GM23338 (cell line): ENCODE data around the gene PAPPA.

Source experiments
- CREB1 ChIP-seq: fragments of 250-450 bp; sonication (Bioruptor Pico); IDR thresholded peaks from 2 replicates; pipeline ENCODE4 v1.5.0; 2020; ENCODE audit warnings: low read depth, mild to moderate bottlenecking, moderate library complexity
- ETS1 ChIP-seq: IDR thresholded peaks from 2 replicates; pipeline ENCODE4 v1.6.1; 2016; ENCODE audit warnings: antibody characterized with exemption
- EZH2 ChIP-seq: fragments of 200-600 bp; sonication (generic); IDR thresholded peaks from one replicate; pipeline ENCODE4 v1.8.0; 2017; ENCODE audit warnings: antibody characterized with exemption, mild to moderate bottlenecking, low read depth; ENCODE audit not compliant: unreplicated experiment
- EZH2phosphoT487 ChIP-seq: fragments of 200-600 bp; sonication (generic); IDR thresholded peaks from one replicate; pipeline ENCODE4 v1.8.1; 2018; ENCODE audit warnings: antibody characterized with exemption; ENCODE audit not compliant: unreplicated experiment
- JUNB ChIP-seq: IDR thresholded peaks from one replicate; pipeline ENCODE4 v1.6.1; 2016; ENCODE audit warnings: antibody characterized with exemption; ENCODE audit not compliant: unreplicated experiment
- NANOG ChIP-seq: IDR thresholded peaks from 2 replicates; pipeline ENCODE4 v1.6.1; 2016; ENCODE audit warnings: antibody characterized with exemption, borderline replicate concordance
- POLR2AphosphoS5 ChIP-seq: IDR thresholded peaks from 2 replicates; pipeline ENCODE4 v1.6.1; 2016; ENCODE audit warnings: antibody characterized with exemption, low read depth
- STAT1 ChIP-seq: IDR thresholded peaks from one replicate; pipeline ENCODE4 v1.6.1; 2016; ENCODE audit warnings: antibody characterized with exemption; ENCODE audit not compliant: unreplicated experiment
- ZNF114 ChIP-seq: fragments of 250-450 bp; sonication (Bioruptor Pico); IDR thresholded peaks from 2 replicates; pipeline ENCODE4 v1.5.0; 2020; ENCODE audit warnings: mild to moderate bottlenecking, moderate library complexity
- ZNF331 ChIP-seq: fragments of 250-450 bp; sonication (Bioruptor Pico); IDR thresholded peaks from 2 replicates; pipeline ENCODE4 v1.5.0; 2020; ENCODE audit warnings: low read depth, mild to moderate bottlenecking, moderate library complexity
- TF ChIP-seq, protein P1 (sequence below): IDR thresholded peaks from one replicate; pipeline ENCODE4 v1.6.1; 2018; ENCODE audit warnings: antibody characterized with exemption; ENCODE audit not compliant: unreplicated experiment
- TF ChIP-seq, protein P2 (sequence below), 2 experiments: fragments of 200-600 bp in 1 of 2; sonication (generic) in 1 of 2; conservative IDR thresholded peaks; 2 replicates each; pipeline versions ENCODE4 v1.5.1 to v1.6.1; 2016 to 2017; ENCODE audit warnings: antibody characterized with exemption in 2 of 2, low read depth in 2 of 2, mild to moderate bottlenecking in 2 of 2, moderate library complexity in 1 of 2

GRCh38 chr9:116362493-116362892, 208.9 kb downstream of the PAPPA start:
- TF ChIP-seq, protein P1, sequence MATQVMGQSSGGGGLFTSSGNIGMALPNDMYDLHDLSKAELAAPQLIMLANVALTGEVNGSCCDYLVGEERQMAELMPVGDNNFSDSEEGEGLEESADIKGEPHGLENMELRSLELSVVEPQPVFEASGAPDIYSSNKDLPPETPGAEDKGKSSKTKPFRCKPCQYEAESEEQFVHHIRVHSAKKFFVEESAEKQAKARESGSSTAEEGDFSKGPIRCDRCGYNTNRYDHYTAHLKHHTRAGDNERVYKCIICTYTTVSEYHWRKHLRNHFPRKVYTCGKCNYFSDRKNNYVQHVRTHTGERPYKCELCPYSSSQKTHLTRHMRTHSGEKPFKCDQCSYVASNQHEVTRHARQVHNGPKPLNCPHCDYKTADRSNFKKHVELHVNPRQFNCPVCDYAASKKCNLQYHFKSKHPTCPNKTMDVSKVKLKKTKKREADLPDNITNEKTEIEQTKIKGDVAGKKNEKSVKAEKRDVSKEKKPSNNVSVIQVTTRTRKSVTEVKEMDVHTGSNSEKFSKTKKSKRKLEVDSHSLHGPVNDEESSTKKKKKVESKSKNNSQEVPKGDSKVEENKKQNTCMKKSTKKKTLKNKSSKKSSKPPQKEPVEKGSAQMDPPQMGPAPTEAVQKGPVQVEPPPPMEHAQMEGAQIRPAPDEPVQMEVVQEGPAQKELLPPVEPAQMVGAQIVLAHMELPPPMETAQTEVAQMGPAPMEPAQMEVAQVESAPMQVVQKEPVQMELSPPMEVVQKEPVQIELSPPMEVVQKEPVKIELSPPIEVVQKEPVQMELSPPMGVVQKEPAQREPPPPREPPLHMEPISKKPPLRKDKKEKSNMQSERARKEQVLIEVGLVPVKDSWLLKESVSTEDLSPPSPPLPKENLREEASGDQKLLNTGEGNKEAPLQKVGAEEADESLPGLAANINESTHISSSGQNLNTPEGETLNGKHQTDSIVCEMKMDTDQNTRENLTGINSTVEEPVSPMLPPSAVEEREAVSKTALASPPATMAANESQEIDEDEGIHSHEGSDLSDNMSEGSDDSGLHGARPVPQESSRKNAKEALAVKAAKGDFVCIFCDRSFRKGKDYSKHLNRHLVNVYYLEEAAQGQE = no peak
- TF ChIP-seq EZH2 (no peak), POLR2AphosphoS5 (no peak), EZH2phosphoT487 (no peak), JUNB (no peak), CREB1 (CRISPR knock-in tag) (no peak), STAT1 (no peak), ZNF114 (CRISPR knock-in tag) (no peak), ZNF331 (CRISPR knock-in tag) (no peak), ETS1 (no peak), NANOG (no peak)
- TF ChIP-seq, protein P2, sequence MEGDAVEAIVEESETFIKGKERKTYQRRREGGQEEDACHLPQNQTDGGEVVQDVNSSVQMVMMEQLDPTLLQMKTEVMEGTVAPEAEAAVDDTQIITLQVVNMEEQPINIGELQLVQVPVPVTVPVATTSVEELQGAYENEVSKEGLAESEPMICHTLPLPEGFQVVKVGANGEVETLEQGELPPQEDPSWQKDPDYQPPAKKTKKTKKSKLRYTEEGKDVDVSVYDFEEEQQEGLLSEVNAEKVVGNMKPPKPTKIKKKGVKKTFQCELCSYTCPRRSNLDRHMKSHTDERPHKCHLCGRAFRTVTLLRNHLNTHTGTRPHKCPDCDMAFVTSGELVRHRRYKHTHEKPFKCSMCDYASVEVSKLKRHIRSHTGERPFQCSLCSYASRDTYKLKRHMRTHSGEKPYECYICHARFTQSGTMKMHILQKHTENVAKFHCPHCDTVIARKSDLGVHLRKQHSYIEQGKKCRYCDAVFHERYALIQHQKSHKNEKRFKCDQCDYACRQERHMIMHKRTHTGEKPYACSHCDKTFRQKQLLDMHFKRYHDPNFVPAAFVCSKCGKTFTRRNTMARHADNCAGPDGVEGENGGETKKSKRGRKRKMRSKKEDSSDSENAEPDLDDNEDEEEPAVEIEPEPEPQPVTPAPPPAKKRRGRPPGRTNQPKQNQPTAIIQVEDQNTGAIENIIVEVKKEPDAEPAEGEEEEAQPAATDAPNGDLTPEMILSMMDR (conservative IDR thresholded peaks at IDR 0.05; ENCODE audit: low read depth in 2 of 2) = no peak
